SU-DHL-6 (cell line): ENCODE results near the gene ATP9B.

ENCODE experiments used
- H2AFZ ChIP-seq: fragments of 200-600 bp; sonication (generic); 2 replicates; pipeline ENCODE4 v1.6.1; 2014; ENCODE audit warnings: low read depth, mild to moderate bottlenecking, moderate library complexity, mixed read lengths, antibody characterized with exemption, low read length; ENCODE audit not compliant: severe bottlenecking
- H3F3A ChIP-seq: fragments of 200-600 bp; shearing (Covaris generic); 2 replicates; pipeline ENCODE4 v1.6.0; 2016; ENCODE audit warnings: antibody characterized with exemption, mild to moderate bottlenecking; ENCODE audit not compliant: insufficient read depth
- H3K27ac ChIP-seq: fragments of 200-600 bp; sonication (generic); 2 replicates; pipeline ENCODE4 v1.5.1; 2016; ENCODE audit warnings: low read depth, mild to moderate bottlenecking, low read length, moderate library complexity, mixed read lengths
- H3K27me3 ChIP-seq: fragments of 200-600 bp; sonication (generic), shearing (Covaris generic); 2 replicates; pipeline ENCODE4 v1.6.0; 2014; ENCODE audit warnings: mild to moderate bottlenecking, low read length
- H3K36me3 ChIP-seq: fragments of 200-600 bp; sonication (generic); 2 replicates; pipeline ENCODE4 v1.6.1; 2014; ENCODE audit warnings: mild to moderate bottlenecking, low read length, mixed read lengths
- H3K4me2 ChIP-seq: fragments of 300-600, 200-600 bp; shearing (Covaris generic), sonication (generic); 2 replicates; pipeline ENCODE4 v1.6.0; 2014; ENCODE audit warnings: low read length, low read depth, mild to moderate bottlenecking; ENCODE audit not compliant: poor library complexity, severe bottlenecking
- H3K4me3 ChIP-seq: fragments of 200-600 bp; sonication (generic); 2 replicates; pipeline ENCODE4 v1.5.1; 2014; ENCODE audit warnings: antibody characterized with exemption, low read length, mild to moderate bottlenecking, mixed read lengths; ENCODE audit not compliant: insufficient read depth, poor library complexity, severe bottlenecking
- H3K79me2 ChIP-seq: fragments of 200-600 bp; sonication (generic); 2 replicates; pipeline ENCODE4 v1.6.1; 2014; ENCODE audit warnings: mild to moderate bottlenecking, low read length, moderate library complexity; ENCODE audit not compliant: insufficient read depth
- H3K9ac ChIP-seq: fragments of 200-600 bp; sonication (generic); 2 replicates; pipeline ENCODE4 v1.7.0; 2014; ENCODE audit warnings: mild to moderate bottlenecking, low read length
- H3K9me2 ChIP-seq: fragments of 200-600 bp; sonication (generic); replicated peaks from 2 replicates; pipeline ENCODE4 v1.6.1; 2014; ENCODE audit warnings: low read length; ENCODE audit not compliant: insufficient read depth
- H3K9me3 ChIP-seq: fragments of 200-600 bp; sonication (generic); 2 replicates; pipeline ENCODE4 v1.6.1; 2014; ENCODE audit warnings: low read length, mixed read lengths; ENCODE audit not compliant: insufficient read depth
- H4K20me1 ChIP-seq: fragments of 200-600 bp; sonication (generic); 2 replicates; pipeline ENCODE4 v1.6.1; 2014; ENCODE audit warnings: low read depth, mild to moderate bottlenecking, antibody characterized with exemption, low read length, moderate library complexity, mixed read lengths
- EZH2phosphoT487 ChIP-seq: fragments of 200-600 bp; sonication (generic), shearing (Covaris generic); conservative IDR thresholded peaks from 2 replicates; pipeline ENCODE4 v1.6.1; 2018; ENCODE audit warnings: mild to moderate bottlenecking, antibody characterized with exemption, low read length, moderate library complexity, mixed read lengths
- TF ChIP-seq, protein P1 (sequence below): fragments of 200-600 bp; sonication (generic); IDR thresholded peaks from one replicate; pipeline ENCODE4 v1.5.1; 2017; ENCODE audit warnings: antibody characterized with exemption, mild to moderate bottlenecking, low read length, moderate library complexity; ENCODE audit not compliant: insufficient read depth, poor library complexity, severe bottlenecking

The ATP9B gene

DNA sequence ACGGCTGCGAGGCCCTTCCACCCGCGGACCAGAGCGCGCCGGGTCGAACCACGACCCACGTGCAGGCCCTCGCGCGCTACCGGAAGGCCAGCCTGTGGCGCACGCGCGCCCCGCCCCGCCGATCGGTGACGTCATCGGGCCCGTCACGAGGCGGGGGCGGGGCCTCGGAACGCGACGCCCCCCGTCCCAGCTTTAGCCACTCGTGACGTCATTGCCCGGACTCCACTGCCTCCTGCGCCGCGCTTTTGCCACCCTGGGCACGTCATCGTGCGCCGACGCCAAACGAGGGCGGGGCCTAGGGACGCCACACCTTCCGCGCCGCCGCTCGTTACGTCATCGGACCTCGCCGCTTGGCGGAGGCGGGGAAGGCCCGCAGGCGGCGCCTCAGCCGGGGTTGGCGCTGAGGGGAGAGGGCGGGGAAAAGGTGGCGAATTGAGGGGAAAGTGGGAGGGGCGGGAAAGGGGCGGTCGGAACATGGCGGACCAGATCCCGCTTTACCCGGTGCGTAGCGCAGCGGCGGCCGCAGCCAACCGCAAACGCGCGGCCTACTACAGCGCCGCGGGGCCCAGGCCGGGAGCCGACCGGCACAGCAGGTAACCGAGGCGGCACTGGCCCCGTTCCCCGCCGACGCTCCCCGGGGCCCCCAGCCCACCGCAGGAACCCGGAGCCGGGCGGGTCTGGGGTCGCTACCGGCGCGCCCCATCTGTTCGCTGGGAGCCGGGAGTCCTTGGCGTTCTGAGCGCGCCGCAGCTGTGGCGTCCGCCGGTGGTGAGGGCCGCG, at the start of gene ATP9B:
Gene ATP9B (plus strand): TSS at position 458 of the 780 bp plus-strand sequence. CDS start 17 bp downstream, at position 475.
- H3K4me2 ChIP-seq = peak within 1 kb of the TSS; percentile 93
- no peaks in the 10 kb centered on the region for H3K9me2 ChIP-seq
- H3K79me2 ChIP-seq = peaks cover 24% of the 10 kb centered on the region
- H3K36me3 ChIP-seq = no peaks in the 10 kb centered on the region
- H4K20me1 ChIP-seq = no peaks in the 10 kb centered on the region
- H2AFZ ChIP-seq = peak within 1 kb of the TSS; percentile 97
- H3K4me3 ChIP-seq = peak within 1 kb of the TSS; percentile 78
- peak within 1 kb of the TSS; percentile 93 for H3K9ac ChIP-seq
- H3K27me3 ChIP-seq = no peaks in the 10 kb centered on the region
- no peak for TF ChIP-seq EZH2phosphoT487
- TF ChIP-seq, protein P1, sequence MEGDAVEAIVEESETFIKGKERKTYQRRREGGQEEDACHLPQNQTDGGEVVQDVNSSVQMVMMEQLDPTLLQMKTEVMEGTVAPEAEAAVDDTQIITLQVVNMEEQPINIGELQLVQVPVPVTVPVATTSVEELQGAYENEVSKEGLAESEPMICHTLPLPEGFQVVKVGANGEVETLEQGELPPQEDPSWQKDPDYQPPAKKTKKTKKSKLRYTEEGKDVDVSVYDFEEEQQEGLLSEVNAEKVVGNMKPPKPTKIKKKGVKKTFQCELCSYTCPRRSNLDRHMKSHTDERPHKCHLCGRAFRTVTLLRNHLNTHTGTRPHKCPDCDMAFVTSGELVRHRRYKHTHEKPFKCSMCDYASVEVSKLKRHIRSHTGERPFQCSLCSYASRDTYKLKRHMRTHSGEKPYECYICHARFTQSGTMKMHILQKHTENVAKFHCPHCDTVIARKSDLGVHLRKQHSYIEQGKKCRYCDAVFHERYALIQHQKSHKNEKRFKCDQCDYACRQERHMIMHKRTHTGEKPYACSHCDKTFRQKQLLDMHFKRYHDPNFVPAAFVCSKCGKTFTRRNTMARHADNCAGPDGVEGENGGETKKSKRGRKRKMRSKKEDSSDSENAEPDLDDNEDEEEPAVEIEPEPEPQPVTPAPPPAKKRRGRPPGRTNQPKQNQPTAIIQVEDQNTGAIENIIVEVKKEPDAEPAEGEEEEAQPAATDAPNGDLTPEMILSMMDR = no peak
- peak within 1 kb of the TSS; percentile 63 for H3K27ac ChIP-seq
- no peaks in the 10 kb centered on the region for H3K9me3 ChIP-seq
- H3F3A ChIP-seq = peaks cover 15% of the 10 kb centered on the region

- no peaks in the 10 kb centered on the region for H3F3A ChIP-seq
- no peak for TF ChIP-seq EZH2phosphoT487
- TF ChIP-seq, protein P1 = no peak
Measured at GRCh38 chr18:79019881-79020280, 49.3 kb upstream of the ATP9B start.

DNA sequence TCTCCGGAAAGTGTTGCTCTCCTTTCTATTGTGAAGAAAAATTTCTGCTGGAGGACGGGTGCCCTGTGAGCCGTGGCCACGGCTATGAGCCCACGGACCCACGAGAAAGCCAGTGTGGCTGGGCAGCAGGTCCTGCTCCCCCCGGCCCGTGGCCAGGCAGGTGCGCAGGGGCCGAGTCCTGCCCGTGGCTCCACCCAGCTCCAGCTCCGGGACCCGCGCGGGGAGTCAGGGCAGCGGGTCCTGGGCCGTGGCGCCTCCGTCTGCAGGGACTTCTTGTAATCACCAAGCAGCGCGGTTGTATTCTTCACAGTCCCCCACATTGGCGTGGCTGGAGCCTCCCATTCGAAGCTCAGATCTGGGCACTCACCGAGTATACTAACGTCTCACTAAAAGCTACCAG, 46.6 kb upstream of the ATP9B start:
- no peaks in the 10 kb centered on the region for H3K9me3 ChIP-seq
- H4K20me1 ChIP-seq = no peaks in the 10 kb centered on the region
- H2AFZ ChIP-seq = no peak overlapping the region
- H3K9me2 ChIP-seq = no peaks in the 10 kb centered on the region
- no peak overlapping the region for H3K27ac ChIP-seq
- H3K4me3 ChIP-seq = no peak overlapping the region
- H3K27me3 ChIP-seq = no peaks in the 10 kb centered on the region
- H3F3A ChIP-seq = no peaks in the 10 kb centered on the region
- TF ChIP-seq EZH2phosphoT487 = no peak
- TF ChIP-seq, protein P1 = no peak
- no peaks in the 10 kb centered on the region for H3K79me2 ChIP-seq
- H3K4me2 ChIP-seq = no peak overlapping the region
- no peak overlapping the region for H3K9ac ChIP-seq
- no peaks in the 10 kb centered on the region for H3K36me3 ChIP-seq

More at GRCh38 chr18:79019881-79020280, 49.3 kb upstream of the ATP9B start:
- no peak overlapping the region for H3K4me3 ChIP-seq
- H3K9ac ChIP-seq = no peak overlapping the region
- H3K27me3 ChIP-seq = no peaks in the 10 kb centered on the region
- H3K79me2 ChIP-seq = no peaks in the 10 kb centered on the region
- no peak overlapping the region for H3K4me2 ChIP-seq
- H3K27ac ChIP-seq = no peak overlapping the region
- H3K9me3 ChIP-seq = no peaks in the 10 kb centered on the region
- no peaks in the 10 kb centered on the region for H4K20me1 ChIP-seq
- H2AFZ ChIP-seq = no peak overlapping the region
- H3K36me3 ChIP-seq = no peaks in the 10 kb centered on the region
- no peaks in the 10 kb centered on the region for H3K9me2 ChIP-seq
